ENCODE measurements around the gene ANGPTL8. TPM values are rescaled to one million over a fixed set of nuclear protein-coding genes. Genes with fewer than 3 reads are reported as not detected.

The ANGPTL8 gene
- total and polyA plus RNA-seq, 2 donors (not counting 3 experiments of a cell fraction or from before 2014, with no cell fraction given) = not detected

DNA sequence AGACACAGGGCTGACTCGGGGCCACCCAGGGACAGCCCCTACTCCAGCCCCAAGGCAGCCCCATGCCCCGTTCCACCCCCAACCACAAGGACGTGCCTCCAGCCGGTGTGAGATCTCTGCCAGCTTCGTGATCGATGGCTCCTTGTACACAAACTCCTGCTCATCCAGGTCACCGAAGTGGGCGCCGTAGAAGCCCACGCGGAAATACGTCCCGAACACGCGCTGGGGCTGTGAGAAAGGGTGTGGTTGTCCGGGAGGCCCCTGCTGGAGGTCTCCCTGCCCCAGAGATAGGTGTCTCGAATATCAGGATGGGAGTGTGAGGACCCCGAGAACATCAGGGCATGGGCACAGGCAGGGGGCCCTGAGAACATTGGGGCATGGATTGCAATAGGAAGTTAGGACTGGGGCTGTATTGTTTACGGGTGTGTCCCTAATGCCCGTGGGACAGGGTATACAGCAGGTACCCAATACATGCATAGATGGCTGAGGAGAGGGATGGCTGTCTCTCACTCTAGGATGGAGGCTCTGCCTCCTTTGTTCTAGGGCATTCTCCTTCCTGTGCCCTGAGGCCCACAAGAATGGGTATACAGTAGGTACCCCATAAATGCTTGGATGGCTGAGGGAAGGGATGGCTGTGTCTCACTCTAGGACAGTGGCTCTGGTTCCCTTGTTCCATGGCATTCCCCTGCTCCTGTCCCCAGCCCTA lies 36.8 kb upstream of the ANGPTL8 start:
- POLR2A ChIA-PET = no interaction called here
- Histone ChIP-seq H3K4me3 (replicated peaks in 1 of 3; ENCODE audit: insufficient read depth in 1 of 3, low read depth in 1 of 3, low read length in 3 of 3) (no peak overlapping the region), H3K79me2 (ENCODE audit: control insufficient read depth, insufficient read depth, low read length) (no peaks in the 10 kb centered on the region), H3K9ac (replicated peaks; ENCODE audit: extremely low read depth, insufficient read depth, low read length) (no peak overlapping the region), H3K36me3 (ENCODE audit: control insufficient read depth in 2 of 2, extremely low read depth in 1 of 2, insufficient read depth in 2 of 2, low read length in 2 of 2) (peaks cover 5 to 34% of the 10 kb centered on the region in 2 experiments), H3K9me3 (replicated peaks; ENCODE audit: control insufficient read depth, insufficient read depth, low read length) (no peaks in the 10 kb centered on the region), H3K27ac (ENCODE audit: insufficient read depth, low read depth, low read length) (peak overlapping the region; percentile 9), H4K20me1 (replicated peaks; ENCODE audit: control insufficient read depth, extremely low read depth, insufficient read depth, low read length) (no peaks in the 10 kb centered on the region), H2AFZ (ENCODE audit: low read depth, low read length) (no peak overlapping the region), H3K4me1 (ENCODE audit: control insufficient read depth, extremely low read depth, insufficient read depth, low read length) (peaks cover 9% of the 10 kb centered on the region), H3K27me3 (ENCODE audit: control insufficient read depth in 2 of 2, insufficient read depth in 2 of 2, low read length in 2 of 2) (no peaks in the 10 kb centered on the region), H3K4me2 (ENCODE audit: insufficient read depth, low read length) (no peak overlapping the region), H3K9me1 (replicated peaks; ENCODE audit: control insufficient read depth, extremely low read depth, insufficient read depth, low read length) (no peaks in the 10 kb centered on the region)
- TF ChIP-seq POLR2AphosphoS5 (IDR thresholded peaks at IDR 0.05; ENCODE audit: insufficient read depth, low read depth, low read length) (no peak), EZH2 (IDR thresholded peaks at IDR 0.05; ENCODE audit: borderline replicate concordance, low read depth, low read length, severe bottlenecking) (no peak), JUN (IDR thresholded peaks at IDR 0.05; ENCODE audit: borderline replicate concordance, insufficient read depth, insufficient read length, low read depth) (no peak), POLR2A (IDR thresholded peaks at IDR 0.05; ENCODE audit: low read depth, low read length) (no peak), FOS (IDR thresholded peaks at IDR 0.05; ENCODE audit: borderline replicate concordance, insufficient read depth, low read length) (no peak), MYC (IDR thresholded peaks at IDR 0.05; ENCODE audit: low read depth, low read length) (no peak), GATA2 (IDR thresholded peaks at IDR 0.05; ENCODE audit: insufficient read depth, insufficient read length, low read depth, low read length) (no peak)
- TF ChIP-seq, protein P1, sequence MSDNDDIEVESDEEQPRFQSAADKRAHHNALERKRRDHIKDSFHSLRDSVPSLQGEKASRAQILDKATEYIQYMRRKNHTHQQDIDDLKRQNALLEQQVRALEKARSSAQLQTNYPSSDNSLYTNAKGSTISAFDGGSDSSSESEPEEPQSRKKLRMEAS (IDR thresholded peaks at IDR 0.05; ENCODE audit: insufficient read depth, insufficient read length) = no peak
- TF ChIP-seq, protein P2, sequence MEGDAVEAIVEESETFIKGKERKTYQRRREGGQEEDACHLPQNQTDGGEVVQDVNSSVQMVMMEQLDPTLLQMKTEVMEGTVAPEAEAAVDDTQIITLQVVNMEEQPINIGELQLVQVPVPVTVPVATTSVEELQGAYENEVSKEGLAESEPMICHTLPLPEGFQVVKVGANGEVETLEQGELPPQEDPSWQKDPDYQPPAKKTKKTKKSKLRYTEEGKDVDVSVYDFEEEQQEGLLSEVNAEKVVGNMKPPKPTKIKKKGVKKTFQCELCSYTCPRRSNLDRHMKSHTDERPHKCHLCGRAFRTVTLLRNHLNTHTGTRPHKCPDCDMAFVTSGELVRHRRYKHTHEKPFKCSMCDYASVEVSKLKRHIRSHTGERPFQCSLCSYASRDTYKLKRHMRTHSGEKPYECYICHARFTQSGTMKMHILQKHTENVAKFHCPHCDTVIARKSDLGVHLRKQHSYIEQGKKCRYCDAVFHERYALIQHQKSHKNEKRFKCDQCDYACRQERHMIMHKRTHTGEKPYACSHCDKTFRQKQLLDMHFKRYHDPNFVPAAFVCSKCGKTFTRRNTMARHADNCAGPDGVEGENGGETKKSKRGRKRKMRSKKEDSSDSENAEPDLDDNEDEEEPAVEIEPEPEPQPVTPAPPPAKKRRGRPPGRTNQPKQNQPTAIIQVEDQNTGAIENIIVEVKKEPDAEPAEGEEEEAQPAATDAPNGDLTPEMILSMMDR (IDR thresholded peaks at IDR 0.05; ENCODE audit: extremely low read depth in 1 of 2, insufficient read depth in 1 of 2, low read depth in 1 of 2, low read length in 2 of 2) = no peak
- CTCF ChIA-PET = interaction anchor here (0.6 to 7.6 kb wide), 7 partner anchors 10 to 266 kb away, joined by 3 to 116 read pairs (median 7); no protein-coding TSS in a partner anchor
- DNase-seq (ENCODE audit: low read depth, low spot score) = no peak
- no TSS peak for BruUV-seq (replicated peaks)
- intact Hi-C loops (cut with micrococcal nuclease) = loop anchor here (1.0 to 5.0 kb wide), 4 partner anchors 64 to 265 kb away; no protein-coding TSS in a partner anchor
- FAIRE-seq = no peak
- dilution Hi-C loops (cut with MboI; ENCODE audit: extremely low pct_ligation_motif_present, low sequenced_read_pairs) = no loop called here
